Ecto neural progenitor cell (in vitro differentiated cells): Measurements from ENCODE around the gene PRODH.
A peak's percentile ranks its signal among the peaks of the same experiment; 100 is the strongest.
"Not testable (repeated sequence)": the region's sequence is repeated elsewhere in the genome, so short reads cannot be mapped to it uniquely, and the experiment has no call there.

ENCODE experiments used
- DNase-seq: peaks from one replicate; pipeline ENCODE4 v3.0.0-alpha.2; 2018; ENCODE audit warnings: low spot score

The PRODH gene

DNA sequence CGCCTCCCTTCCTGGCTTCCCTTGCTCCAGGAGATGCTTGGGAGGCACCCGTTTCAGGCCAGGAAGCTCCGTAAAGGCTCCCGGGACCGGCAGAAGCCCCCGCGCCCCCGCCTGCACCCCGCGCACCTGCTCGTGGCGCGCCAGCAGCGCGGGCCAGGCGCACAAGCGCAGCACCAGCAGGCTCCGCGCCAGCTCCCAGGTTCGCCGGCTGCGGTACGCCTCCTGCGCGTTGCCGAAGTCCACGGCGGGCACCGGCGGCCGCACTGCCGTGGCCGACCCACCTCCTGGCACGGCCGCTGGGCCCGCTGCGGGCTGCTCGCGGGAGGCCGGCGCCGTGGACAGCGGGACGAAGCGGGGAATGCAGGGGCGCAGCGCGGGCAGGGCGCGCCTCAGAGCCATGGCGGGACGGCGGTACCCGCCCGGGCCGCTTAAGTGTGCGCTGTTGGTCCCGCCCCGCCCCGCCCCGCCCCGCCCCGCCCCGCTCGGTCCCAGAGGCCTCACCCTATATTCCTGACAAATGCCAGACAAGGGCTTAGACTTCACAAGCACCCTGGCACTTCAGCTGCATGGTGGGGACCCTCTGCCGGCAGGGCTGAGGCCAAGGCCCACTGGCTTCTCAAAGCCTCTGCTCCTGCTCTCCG lies at the start of gene PRODH:
Gene PRODH (minus strand): TSS at position 405 of the 641 bp plus-strand sequence. CDS start 6 bp downstream, at position 399.
- DNase-seq = no peak

- no peak for DNase-seq
These were observed 49.7 kb upstream of the PRODH start for GRCh38 chr22:18985780-18986179.

DNA sequence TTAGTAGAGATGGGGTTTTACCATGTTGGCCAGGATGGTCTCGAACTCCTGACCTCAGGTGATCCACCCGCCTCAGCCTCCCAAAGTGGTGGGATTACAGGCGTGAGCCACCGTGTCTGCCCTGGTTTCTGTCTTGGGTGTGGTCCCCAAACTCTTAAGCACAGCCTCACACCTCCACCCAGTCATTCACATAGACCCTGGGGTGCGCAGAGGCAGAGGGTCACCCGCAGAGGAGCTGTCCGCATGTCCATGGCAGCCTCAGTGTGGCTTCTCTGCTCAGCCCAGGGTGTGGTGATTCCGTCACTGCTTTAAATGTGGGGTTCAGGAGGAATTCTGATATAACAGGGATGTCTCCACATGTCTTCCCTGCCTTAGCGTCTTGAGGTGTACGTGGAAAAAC lies 48.5 kb upstream of the PRODH start:
- DNase-seq = no peak

- no peak for DNase-seq
These were observed 47.1 kb upstream of the PRODH start for GRCh38 chr22:18983120-18983651.

- no peak for DNase-seq
These were observed 44.7 kb upstream of the PRODH start for GRCh38 chr22:18980829-18981228.

- DNase-seq = no peak
These were observed 43.9 kb upstream of the PRODH start for GRCh38 chr22:18979957-18980356.

DNA sequence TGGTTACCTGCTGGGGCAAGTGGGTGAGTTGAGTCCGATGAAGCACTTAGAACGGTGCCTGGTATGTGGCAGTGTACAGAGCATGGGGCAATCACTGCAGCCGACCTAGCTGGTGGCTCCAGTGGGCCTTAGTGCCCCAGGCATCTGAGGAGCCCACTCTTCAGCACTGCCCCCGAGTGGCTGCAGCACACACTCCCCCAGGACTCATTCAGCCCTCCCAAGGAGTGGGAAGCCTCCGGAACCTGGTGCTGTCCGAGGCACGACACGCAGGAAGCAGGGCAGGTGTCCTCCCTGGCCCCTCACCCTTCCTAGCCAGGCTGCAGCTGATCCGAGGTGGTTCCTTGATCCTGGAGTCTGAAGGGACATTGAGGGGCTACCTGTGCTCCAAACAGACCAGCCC lies 42.4 kb upstream of the PRODH start:
- no peak for DNase-seq

- DNase-seq = no peak
These were observed 41.8 kb upstream of the PRODH start for GRCh38 chr22:18977824-18978425.

- no peak for DNase-seq
These were observed 40.2 kb upstream of the PRODH start for GRCh38 chr22:18976197-18976751.

GRCh38 chr22:18975434-18976196 lies 39.5 kb upstream of the PRODH start:
- no peak for DNase-seq

DNA sequence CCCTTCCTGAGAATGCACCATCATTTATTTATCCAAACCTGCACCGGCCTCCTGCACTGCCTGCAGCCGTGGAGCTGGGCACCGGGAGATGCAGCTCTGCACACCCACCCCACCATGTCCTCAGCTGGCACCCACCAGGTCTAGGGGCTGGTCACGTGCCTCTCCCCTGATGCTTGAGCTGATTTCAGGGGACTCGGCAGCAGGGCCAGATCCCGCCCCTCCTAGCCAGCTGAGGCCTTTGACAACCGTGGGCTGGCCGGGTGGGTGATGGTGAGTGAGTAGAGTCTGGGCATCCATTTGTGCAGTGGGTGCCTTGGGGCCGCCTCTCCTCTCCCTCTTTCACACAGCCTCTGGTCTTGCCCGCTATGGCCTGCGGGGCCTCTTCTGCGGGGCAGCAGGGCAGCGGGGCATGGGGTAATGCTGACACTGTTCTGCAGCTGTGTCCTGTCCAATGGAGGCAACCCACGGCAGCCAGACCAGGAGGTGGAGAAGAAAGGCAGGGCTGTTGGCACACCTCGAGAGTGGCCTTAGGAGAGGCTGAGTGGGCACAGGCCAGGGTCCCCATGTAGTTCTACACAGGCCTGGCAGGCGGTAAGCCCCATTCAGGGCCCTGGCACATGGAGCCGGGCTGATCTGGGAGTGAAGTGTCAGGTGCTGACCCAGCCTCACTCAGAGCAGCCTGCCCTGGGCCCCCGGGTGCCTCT lies 38.5 kb upstream of the PRODH start:
- DNase-seq = no peak

GRCh38 chr22:18973264-18974031 lies 37.4 kb upstream of the PRODH start:
- DNase-seq = no peak

- not testable (repeated sequence) for DNase-seq
These were observed 36.5 kb upstream of the PRODH start for GRCh38 chr22:18972591-18972990.

- DNase-seq = not testable (repeated sequence)
These were observed 35.9 kb upstream of the PRODH start for GRCh38 chr22:18972029-18972428.

- DNase-seq = no peak
These were observed 35.2 kb upstream of the PRODH start for GRCh38 chr22:18971321-18971751.

DNA sequence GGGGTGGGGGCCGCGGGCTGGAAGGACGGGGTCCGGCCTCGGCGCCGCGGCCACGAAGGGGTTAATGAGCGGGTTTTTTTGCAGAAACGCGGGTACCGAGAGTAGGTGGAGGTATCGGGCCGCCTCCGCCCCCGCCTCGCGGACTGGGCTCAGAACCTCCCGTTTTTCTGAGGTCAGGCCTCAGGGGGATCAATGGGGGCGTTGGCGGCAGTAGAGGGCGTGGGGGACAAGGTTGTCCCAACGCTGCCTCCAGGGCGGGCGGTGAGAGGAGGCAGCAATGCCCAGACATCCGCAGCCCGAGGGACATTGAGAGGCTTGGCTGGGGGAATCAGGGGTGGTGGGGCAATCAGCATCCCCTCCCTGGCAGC lies 34.8 kb upstream of the PRODH start:
- no peak for DNase-seq

DNA sequence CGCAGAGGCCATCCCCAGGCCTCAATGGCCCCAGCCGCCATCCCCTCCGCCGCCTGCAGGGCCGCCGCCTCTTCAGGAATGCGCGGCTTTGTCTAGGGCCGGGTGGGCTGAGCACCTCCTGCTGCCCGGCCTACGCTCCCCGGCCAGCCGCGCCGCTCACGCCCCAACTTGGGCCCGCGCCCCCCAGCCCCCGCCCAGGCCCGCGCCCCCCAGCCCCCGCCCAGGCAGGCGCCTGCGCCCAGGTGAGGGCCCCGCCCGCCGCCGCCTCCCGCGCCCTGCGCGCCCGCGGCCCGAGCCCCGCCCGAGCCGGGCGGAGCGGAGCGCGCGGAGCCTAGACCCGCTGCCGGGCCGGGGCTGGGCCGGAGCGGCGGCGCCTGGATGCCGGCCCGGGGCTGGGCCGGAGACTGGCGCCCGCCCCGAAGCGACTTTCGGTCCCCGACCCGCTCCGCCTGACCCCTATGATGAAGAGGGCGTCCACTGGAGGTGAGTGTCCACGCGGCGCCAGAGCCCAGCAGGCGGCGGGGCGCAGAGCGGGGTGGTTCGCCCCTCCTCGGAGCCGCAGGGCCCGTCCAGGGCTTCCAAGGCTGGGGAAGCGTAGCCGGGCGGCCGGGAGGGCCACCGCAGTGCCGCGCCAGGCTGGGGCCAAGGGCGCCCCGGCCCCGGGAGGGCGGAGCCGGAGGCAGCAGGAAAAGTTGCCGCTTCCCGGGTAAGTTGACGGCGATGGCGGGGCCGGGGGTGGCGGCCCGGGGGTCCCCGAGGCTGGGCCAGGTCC lies 34.3 kb upstream of the PRODH start:
- DNase-seq = peak; percentile 80

GRCh38 chr22:18969158-18969942 lies 33.3 kb upstream of the PRODH start:
- not testable (repeated sequence) for DNase-seq

- peak; percentile 83 for DNase-seq
These were observed 32.1 kb upstream of the PRODH start for GRCh38 chr22:18968011-18968749.
